HCT116 (cell line): ENCODE measurements around the gene ZDHHC14. TPM values are rescaled to one million over a fixed set of nuclear protein-coding genes. Genes with fewer than 3 reads are reported as not detected.

Experiments used
- ATAC-seq: fragments of 200-7000 bp; cut with Tn5 transposase; 2 replicates; pipeline ENCODE4 v1.9.1; 2020; ENCODE audit warnings: mild to moderate bottlenecking, moderate library complexity
- BruUV-seq: library from RNA; stranded (reverse); fragments of 400-500 nt; replicated peaks from 2 replicates; lab custom pipeline; 2021; lab: Mats Ljungman, UMichigan
- CTCF ChIA-PET: fragments of 300-600 bp; sonication (Branson Sonifier 250); formaldehyde crosslinking; loops from one replicate; lab custom pipeline; 2021; ENCODE audit warnings: antibody characterized with exemption; lab: Charles Lee
- POLR2A ChIA-PET: fragments of 300-600, 350-600 bp; sonication (Branson Sonifier 250); formaldehyde crosslinking; loops from one replicate; lab custom pipeline; 2021; ENCODE audit warnings: antibody characterized with exemption; lab: Charles Lee
- RAD21 ChIA-PET, 2 experiments: fragments of 300-600 bp; sonication (Branson Sonifier 250); formaldehyde crosslinking; loops; one replicate each; lab custom pipeline; 2023; ENCODE audit warnings: low total read pairs in 2 of 2; ENCODE audit not compliant: uncharacterized antibody in 2 of 2, unreplicated experiment in 2 of 2, low non-redundant PET in 1 of 2; lab: Charles Lee
- DNase-seq: peaks from one replicate; pipeline ENCODE4 v3.0.0-alpha.2; 2010; ENCODE audit warnings: low read depth, low spot score
- H2AFZ ChIP-seq: fragments of 200-600 bp; shearing (Covaris generic), sonication (generic); 2 replicates; pipeline ENCODE4 v1.6.1; 2017; ENCODE audit warnings: low read depth, mixed run types, mixed read lengths, antibody characterized with exemption, low read length; ENCODE audit not compliant: poor library complexity, severe bottlenecking
- H3K27ac ChIP-seq: 2 replicates; pipeline ENCODE4 v1.5.1; 2012; ENCODE audit warnings: low read depth, low read length
- H3K27me3 ChIP-seq: fragments of 200-600 bp; sonication (generic); 2 replicates; pipeline ENCODE4 v1.6.1; 2016; ENCODE audit warnings: mixed run types, low read length, mixed read lengths; ENCODE audit not compliant: insufficient read depth
- H3K36me3 ChIP-seq, 2 experiments: fragments of 200-500 bp in 1 of 2; fragments of 200-600 bp in 1 of 2; sonication (Bioruptor generic) in 1 of 2; sonication (generic) in 1 of 2; 2 replicates each; pipeline versions ENCODE4 v1.5.1 to v1.6.1; 2014 to 2016; ENCODE audit warnings: low read length in 2 of 2, inconsistent platforms in 1 of 2, mixed read lengths in 1 of 2, mixed run types in 1 of 2; ENCODE audit not compliant: insufficient read depth in 2 of 2, control insufficient read depth in 1 of 2
- H3K4me1 ChIP-seq, 2 experiments: fragments of 200-600 bp in 1 of 2; sonication (generic) in 1 of 2; 2 replicates each; pipeline versions ENCODE4 v1.5.1 to v1.6.1; 2012 to 2017; ENCODE audit warnings: low read length in 2 of 2, inconsistent platforms in 1 of 2, mild to moderate bottlenecking in 1 of 2, mixed read lengths in 1 of 2, mixed run types in 1 of 2, moderate library complexity in 1 of 2; ENCODE audit not compliant: insufficient read depth in 2 of 2, control insufficient read depth in 1 of 2
- H3K4me2 ChIP-seq: fragments of 200-600 bp; sonication (generic); 2 replicates; pipeline ENCODE4 v1.6.1; 2017; ENCODE audit warnings: mixed run types, low read length, mixed read lengths
- H3K4me3 ChIP-seq, 2 experiments: fragments of 200-600 bp in 1 of 2; sonication (generic) in 1 of 2; replicated peaks in 1 of 2; 2 replicates each; pipeline ENCODE4 v1.5.1; 2011 to 2016; ENCODE audit warnings: low read length in 2 of 2, control low read depth in 1 of 2, low read depth in 1 of 2, mild to moderate bottlenecking in 1 of 2, mixed read lengths in 1 of 2, mixed run types in 1 of 2
- H3K79me2 ChIP-seq: fragments of 200-600 bp; sonication (generic); 2 replicates; pipeline ENCODE4 v1.6.1; 2017; ENCODE audit warnings: mild to moderate bottlenecking, mixed run types, low read length, moderate library complexity, mixed read lengths; ENCODE audit not compliant: insufficient read depth
- H3K9ac ChIP-seq: fragments of 200-600 bp; sonication (generic); 2 replicates; pipeline ENCODE4 v1.6.1; 2016; ENCODE audit warnings: low read length, mixed read lengths
- H3K9me2 ChIP-seq: fragments of 200-600 bp; sonication (generic), shearing (Covaris generic); 2 replicates; pipeline ENCODE4 v1.6.1; 2017; ENCODE audit warnings: mixed run types, mild to moderate bottlenecking, moderate library complexity; ENCODE audit not compliant: insufficient read depth
- H3K9me3 ChIP-seq, 2 experiments: fragments of 200-500 bp in 1 of 2; fragments of 200-600 bp in 1 of 2; sonication (Bioruptor generic) in 1 of 2; sonication (generic) in 1 of 2; 2 replicates each; pipeline ENCODE4 v1.6.1; 2014 to 2017; ENCODE audit warnings: low read length in 2 of 2, mixed read lengths in 2 of 2, inconsistent platforms in 1 of 2, low read depth in 1 of 2, mild to moderate bottlenecking in 1 of 2, mixed run types in 1 of 2, moderate library complexity in 1 of 2; ENCODE audit not compliant: control insufficient read depth in 1 of 2, insufficient read depth in 1 of 2
- H4K20me1 ChIP-seq: fragments of 200-600 bp; sonication (generic), shearing (Covaris generic); 2 replicates; pipeline ENCODE4 v1.6.1; 2017; ENCODE audit warnings: mixed run types, mild to moderate bottlenecking, moderate library complexity; ENCODE audit not compliant: insufficient read depth
- CBX3 ChIP-seq: IDR thresholded peaks from 2 replicates; pipeline ENCODE4 v1.6.1; 2012; ENCODE audit warnings: low read depth
- ELF1 ChIP-seq: IDR thresholded peaks from 2 replicates; pipeline ENCODE4 v1.6.1; 2012; ENCODE audit warnings: low read depth, borderline replicate concordance
- EZH2 ChIP-seq: fragments of 200-600 bp; sonication (generic); IDR thresholded peaks from 2 replicates; pipeline ENCODE4 v1.6.1; 2017; ENCODE audit warnings: antibody characterized with exemption, mixed run types
- EZH2phosphoT487 ChIP-seq: fragments of 200-600 bp; IDR thresholded peaks from 2 replicates; pipeline ENCODE4 v1.6.1; 2018; ENCODE audit warnings: antibody characterized with exemption, borderline replicate concordance
- FOSL1 ChIP-seq: IDR thresholded peaks from 2 replicates; pipeline ENCODE4 v1.6.1; 2012; ENCODE audit warnings: low read depth
- JUND ChIP-seq: IDR thresholded peaks from 2 replicates; pipeline ENCODE4 v1.6.1; 2012
- POLR2AphosphoS5 ChIP-seq: IDR thresholded peaks from 2 replicates; pipeline ENCODE4 v1.6.1; 2011; ENCODE audit warnings: mild to moderate bottlenecking, low read depth, low read length, moderate library complexity
- SP1 ChIP-seq: IDR thresholded peaks from 2 replicates; pipeline ENCODE4 v1.6.1; 2012; ENCODE audit warnings: low read depth
- SRF ChIP-seq: IDR thresholded peaks from 2 replicates; pipeline ENCODE4 v1.6.1; 2012; ENCODE audit warnings: low read depth
- TCF7L2 ChIP-seq: IDR thresholded peaks from 2 replicates; pipeline ENCODE4 v1.7.0; 2011; ENCODE audit warnings: borderline replicate concordance, inconsistent platforms; ENCODE audit not compliant: insufficient read depth, insufficient read length; ENCODE audit errors: extremely low read depth
- ZFX ChIP-seq: fragments of 450-650 bp; IDR thresholded peaks from 2 replicates; pipeline ENCODE4 v1.6.1; 2017
- ZNF274 ChIP-seq: fragments of 200-500 bp; sonication (Bioruptor generic); IDR thresholded peaks from 2 replicates; pipeline ENCODE4 v1.6.1; 2014; ENCODE audit warnings: mild to moderate bottlenecking, low read depth, low read length, inconsistent platforms
- intact Hi-C: fragments of 100-400 bp; cut with micrococcal nuclease; formaldehyde crosslinking; loops from 2 replicates; pipeline ENCODE4 v1.10.0; 2022
- total RNA-seq: library from RNA; stranded (reverse); gene quantifications from one replicate; pipeline ENCODE4 v1.2.1, GENCODE V29; 2021; ENCODE audit not compliant: unreplicated experiment
- TF ChIP-seq, protein P1 (sequence below), 3 experiments: fragments of 200-600 bp in 1 of 3; sonication (generic) in 1 of 3; IDR thresholded peaks in 2 of 3; conservative IDR thresholded peaks in 1 of 3; 2 replicates each; pipeline ENCODE4 v1.5.1; 2012 to 2017; ENCODE audit warnings: low read depth in 2 of 3, low read length in 2 of 3, antibody characterized with exemption in 1 of 3, borderline replicate concordance in 1 of 3, control low read depth in 1 of 3, mild to moderate bottlenecking in 1 of 3, mixed read lengths in 1 of 3, mixed run types in 1 of 3, moderate library complexity in 1 of 3; ENCODE audit not compliant: insufficient read depth in 1 of 3
- TF ChIP-seq, protein P2 (sequence below): IDR thresholded peaks from 2 replicates; pipeline ENCODE4 v1.6.1; 2012
- TF ChIP-seq, protein P3 (sequence below): IDR thresholded peaks from 2 replicates; pipeline ENCODE4 v1.6.1; 2012; ENCODE audit warnings: low read depth

Gene ZDHHC14
- total RNA-seq, 1 experiment from 2014 or later, result 5.3 TPM

DNA sequence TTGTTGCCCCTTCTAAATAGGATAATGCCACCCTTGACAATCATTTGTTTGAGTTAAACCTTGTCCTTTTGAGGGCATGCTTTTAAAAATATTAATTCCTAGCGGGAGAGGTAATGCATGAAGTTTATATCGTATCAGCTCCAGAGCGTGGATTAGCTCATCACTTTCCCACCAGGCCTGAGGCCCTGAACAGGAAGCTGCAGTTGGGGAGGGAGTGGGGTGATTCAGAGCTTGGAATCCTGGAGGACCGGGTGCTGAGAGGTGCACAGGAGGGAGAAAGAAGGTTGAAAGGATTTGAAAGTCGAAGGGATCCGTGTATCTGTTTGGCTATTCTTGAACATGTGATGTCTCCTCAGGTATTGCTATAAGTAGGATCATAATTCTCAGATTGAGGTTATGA, 25.0 kb downstream of the ZDHHC14 start:
- H3K4me2 ChIP-seq, result no peak overlapping the region

DNA sequence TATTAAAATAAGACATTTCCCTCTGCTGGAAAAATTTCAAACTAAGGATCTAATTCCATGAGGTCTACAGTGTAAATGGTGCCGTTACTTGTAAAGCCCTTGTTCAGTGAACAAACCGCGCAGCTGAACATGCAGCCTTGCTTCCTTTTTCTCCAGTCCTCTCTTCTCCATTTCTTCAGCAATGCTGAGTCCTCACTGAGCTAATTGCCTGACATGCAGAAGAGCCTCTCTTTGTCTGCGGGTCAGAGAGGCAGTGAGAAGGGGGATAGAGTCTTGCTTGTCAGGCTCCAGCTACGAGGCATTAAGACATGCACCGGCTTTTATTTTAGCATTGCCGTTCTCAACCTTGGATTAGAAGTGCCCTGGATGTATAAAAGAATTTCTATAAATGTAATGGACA, 25.7 kb downstream of the ZDHHC14 start:
- no peak for DNase-seq
- H3K9ac ChIP-seq, result no peak overlapping the region
- no peaks in the 10 kb centered on the region for H3K9me2 ChIP-seq
- H2AFZ ChIP-seq, result no peak overlapping the region
- no peaks in the 10 kb centered on the region for H3K36me3 ChIP-seq
- intact Hi-C loops, result no loop called here
- CTCF ChIA-PET, result no interaction called here
- no peaks in the 10 kb centered on the region for H3K9me3 ChIP-seq
- ATAC-seq, result no peak
- POLR2A ChIA-PET, result no interaction called here
- peaks cover 0 to 4% of the 10 kb centered on the region in 2 experiments; a peak in 1 of 4 replicates for H3K4me1 ChIP-seq
- no peaks in the 10 kb centered on the region for H3K27me3 ChIP-seq
- RAD21 ChIA-PET, result no interaction called here
- no peaks in the 10 kb centered on the region for H4K20me1 ChIP-seq
- no peak overlapping the region for H3K4me3 ChIP-seq
- no TSS peak for BruUV-seq
- no peak overlapping the region for H3K4me2 ChIP-seq
- no peaks in the 10 kb centered on the region for H3K79me2 ChIP-seq
- no peak overlapping the region for H3K27ac ChIP-seq
- TF ChIP-seq CBX3, result no peak
- no peak for TF ChIP-seq POLR2AphosphoS5
- TF ChIP-seq TCF7L2, result no peak
- TF ChIP-seq, protein P1, sequence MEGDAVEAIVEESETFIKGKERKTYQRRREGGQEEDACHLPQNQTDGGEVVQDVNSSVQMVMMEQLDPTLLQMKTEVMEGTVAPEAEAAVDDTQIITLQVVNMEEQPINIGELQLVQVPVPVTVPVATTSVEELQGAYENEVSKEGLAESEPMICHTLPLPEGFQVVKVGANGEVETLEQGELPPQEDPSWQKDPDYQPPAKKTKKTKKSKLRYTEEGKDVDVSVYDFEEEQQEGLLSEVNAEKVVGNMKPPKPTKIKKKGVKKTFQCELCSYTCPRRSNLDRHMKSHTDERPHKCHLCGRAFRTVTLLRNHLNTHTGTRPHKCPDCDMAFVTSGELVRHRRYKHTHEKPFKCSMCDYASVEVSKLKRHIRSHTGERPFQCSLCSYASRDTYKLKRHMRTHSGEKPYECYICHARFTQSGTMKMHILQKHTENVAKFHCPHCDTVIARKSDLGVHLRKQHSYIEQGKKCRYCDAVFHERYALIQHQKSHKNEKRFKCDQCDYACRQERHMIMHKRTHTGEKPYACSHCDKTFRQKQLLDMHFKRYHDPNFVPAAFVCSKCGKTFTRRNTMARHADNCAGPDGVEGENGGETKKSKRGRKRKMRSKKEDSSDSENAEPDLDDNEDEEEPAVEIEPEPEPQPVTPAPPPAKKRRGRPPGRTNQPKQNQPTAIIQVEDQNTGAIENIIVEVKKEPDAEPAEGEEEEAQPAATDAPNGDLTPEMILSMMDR (IDR thresholded peaks at IDR 0.05 in 2 of 3, conservative IDR thresholded peaks at IDR 0.05 in 1 of 3; ENCODE audit: borderline replicate concordance in 1 of 3, insufficient read depth in 1 of 3, low read depth in 2 of 3, low read length in 2 of 3), result no peak
- no peak for TF ChIP-seq SRF
- no peak for TF ChIP-seq ZFX
- TF ChIP-seq, protein P2, sequence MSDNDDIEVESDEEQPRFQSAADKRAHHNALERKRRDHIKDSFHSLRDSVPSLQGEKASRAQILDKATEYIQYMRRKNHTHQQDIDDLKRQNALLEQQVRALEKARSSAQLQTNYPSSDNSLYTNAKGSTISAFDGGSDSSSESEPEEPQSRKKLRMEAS, result no peak
- TF ChIP-seq EZH2phosphoT487, result no peak
- TF ChIP-seq FOSL1, result no peak
- no peak for TF ChIP-seq SP1
- no peak for TF ChIP-seq ELF1
- TF ChIP-seq, protein P3, sequence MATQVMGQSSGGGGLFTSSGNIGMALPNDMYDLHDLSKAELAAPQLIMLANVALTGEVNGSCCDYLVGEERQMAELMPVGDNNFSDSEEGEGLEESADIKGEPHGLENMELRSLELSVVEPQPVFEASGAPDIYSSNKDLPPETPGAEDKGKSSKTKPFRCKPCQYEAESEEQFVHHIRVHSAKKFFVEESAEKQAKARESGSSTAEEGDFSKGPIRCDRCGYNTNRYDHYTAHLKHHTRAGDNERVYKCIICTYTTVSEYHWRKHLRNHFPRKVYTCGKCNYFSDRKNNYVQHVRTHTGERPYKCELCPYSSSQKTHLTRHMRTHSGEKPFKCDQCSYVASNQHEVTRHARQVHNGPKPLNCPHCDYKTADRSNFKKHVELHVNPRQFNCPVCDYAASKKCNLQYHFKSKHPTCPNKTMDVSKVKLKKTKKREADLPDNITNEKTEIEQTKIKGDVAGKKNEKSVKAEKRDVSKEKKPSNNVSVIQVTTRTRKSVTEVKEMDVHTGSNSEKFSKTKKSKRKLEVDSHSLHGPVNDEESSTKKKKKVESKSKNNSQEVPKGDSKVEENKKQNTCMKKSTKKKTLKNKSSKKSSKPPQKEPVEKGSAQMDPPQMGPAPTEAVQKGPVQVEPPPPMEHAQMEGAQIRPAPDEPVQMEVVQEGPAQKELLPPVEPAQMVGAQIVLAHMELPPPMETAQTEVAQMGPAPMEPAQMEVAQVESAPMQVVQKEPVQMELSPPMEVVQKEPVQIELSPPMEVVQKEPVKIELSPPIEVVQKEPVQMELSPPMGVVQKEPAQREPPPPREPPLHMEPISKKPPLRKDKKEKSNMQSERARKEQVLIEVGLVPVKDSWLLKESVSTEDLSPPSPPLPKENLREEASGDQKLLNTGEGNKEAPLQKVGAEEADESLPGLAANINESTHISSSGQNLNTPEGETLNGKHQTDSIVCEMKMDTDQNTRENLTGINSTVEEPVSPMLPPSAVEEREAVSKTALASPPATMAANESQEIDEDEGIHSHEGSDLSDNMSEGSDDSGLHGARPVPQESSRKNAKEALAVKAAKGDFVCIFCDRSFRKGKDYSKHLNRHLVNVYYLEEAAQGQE, result no peak
- no peak for TF ChIP-seq EZH2

More for the DNA sequence above, 25.0 kb downstream of the ZDHHC14 start:
- no peak for TF ChIP-seq SP1
- no peak for TF ChIP-seq EZH2phosphoT487
- TF ChIP-seq SRF, result no peak
- no peak for TF ChIP-seq FOSL1
- TF ChIP-seq, protein P2, result no peak
- TF ChIP-seq JUND, result no peak
- no peak for TF ChIP-seq ZFX
- TF ChIP-seq ZNF274, result no peak
- H4K20me1 ChIP-seq, result no peaks in the 10 kb centered on the region
- ATAC-seq (no peak), DNase-seq (no peak)
- no peak overlapping the region for H2AFZ ChIP-seq
- no peaks in the 10 kb centered on the region for H3K36me3 ChIP-seq
- CTCF ChIA-PET, result no interaction called here
- no peak overlapping the region for H3K27ac ChIP-seq
- no peaks in the 10 kb centered on the region for H3K79me2 ChIP-seq
- POLR2A ChIA-PET, result no interaction called here
- no peak overlapping the region for H3K4me3 ChIP-seq
- H3K9ac ChIP-seq, result no peak overlapping the region
- H3K9me2 ChIP-seq, result no peaks in the 10 kb centered on the region
- H3K9me3 ChIP-seq, result no peaks in the 10 kb centered on the region
- intact Hi-C loops, result no loop called here
- RAD21 ChIA-PET, result no interaction called here
- H3K4me1 ChIP-seq, result peaks cover 0 to 4% of the 10 kb centered on the region in 2 experiments; a peak in 1 of 4 replicates
- BruUV-seq, result no TSS peak
- H3K27me3 ChIP-seq, result no peaks in the 10 kb centered on the region
